ENCODE results near the gene SLC35E4. TPM values are rescaled to one million over a fixed set of nuclear protein-coding genes. Genes with fewer than 3 reads are reported as not detected.
"Not testable (repeated sequence)": the region's sequence is repeated elsewhere in the genome, so short reads cannot be mapped to it uniquely, and the experiment has no call there.

The SLC35E4 gene
- total RNA-seq, 1 donor from 2014 or later, result 6.5 TPM

GRCh38 chr22:30610299-30610698, 25.3 kb upstream of the SLC35E4 start:
- no peak for DNase-seq (ENCODE audit: low spot score in 2 of 2)
- no peak for FAIRE-seq

- DNase-seq (ENCODE audit: low spot score in 2 of 2) (no peak), FAIRE-seq (no peak)
Observed at GRCh38 chr22:30611197-30611596, 24.4 kb upstream of the SLC35E4 start.

- DNase-seq (ENCODE audit: low spot score in 2 of 2), result no peak
- no peak for FAIRE-seq
Observed at GRCh38 chr22:30612789-30613188, 22.8 kb upstream of the SLC35E4 start.

- DNase-seq (ENCODE audit: low spot score in 2 of 2) (no peak), FAIRE-seq (no peak)
Observed at GRCh38 chr22:30614268-30614667, 21.3 kb upstream of the SLC35E4 start.

GRCh38 chr22:30614879-30615278, 20.7 kb upstream of the SLC35E4 start:
- DNase-seq (ENCODE audit: low spot score in 2 of 2), result no peak
- no peak for FAIRE-seq

GRCh38 chr22:30615543-30615954, 20.0 kb upstream of the SLC35E4 start:
- FAIRE-seq (no peak), DNase-seq (ENCODE audit: low spot score in 2 of 2) (no peak)

- DNase-seq (ENCODE audit: low spot score in 2 of 2), result no peak
- no peak for FAIRE-seq
Observed at GRCh38 chr22:30617819-30618218, 17.8 kb upstream of the SLC35E4 start.

- FAIRE-seq; DNase-seq (ENCODE audit: low spot score in 2 of 2): not testable (repeated sequence)
Observed at GRCh38 chr22:30619909-30620308, 15.7 kb upstream of the SLC35E4 start.

GRCh38 chr22:30626413-30626812, 9.2 kb upstream of the SLC35E4 start:
- DNase-seq (ENCODE audit: low spot score in 2 of 2) (no peak), FAIRE-seq (no peak)

GRCh38 chr22:30627471-30627870, 8.1 kb upstream of the SLC35E4 start:
- DNase-seq (ENCODE audit: low spot score in 2 of 2) (no peak), FAIRE-seq (no peak)

GRCh38 chr22:30628491-30628890, 7.1 kb upstream of the SLC35E4 start:
- DNase-seq (ENCODE audit: low spot score in 2 of 2) (no peak), FAIRE-seq (no peak)

GRCh38 chr22:30631469-30631868, 4.1 kb upstream of the SLC35E4 start:
- not testable (repeated sequence) for FAIRE-seq; DNase-seq (ENCODE audit: low spot score in 2 of 2)

GRCh38 chr22:30634471-30635233, 929 bp upstream of the SLC35E4 start:
- FAIRE-seq, result no peak

GRCh38 chr22:30636226-30637077, 871 bp downstream of the SLC35E4 start:
- FAIRE-seq (no peak), DNase-seq (ENCODE audit: low spot score in 2 of 2) (peak in 1 of 2 donors; percentile 55)

More at GRCh38 chr22:30634471-30635233, 929 bp upstream of the SLC35E4 start:
- DNase-seq (ENCODE audit: low spot score in 2 of 2), result peak; percentile 91

- FAIRE-seq (no peak), DNase-seq (ENCODE audit: low spot score in 2 of 2) (no peak)
Observed at GRCh38 chr22:30637701-30638114, 2.1 kb downstream of the SLC35E4 start.

- no peak for DNase-seq (ENCODE audit: low spot score in 2 of 2)
- no peak for FAIRE-seq
Observed at GRCh38 chr22:30640361-30640760, 4.8 kb downstream of the SLC35E4 start.

- FAIRE-seq, result no peak
- DNase-seq (ENCODE audit: low spot score in 2 of 2), result no peak
Observed at GRCh38 chr22:30640839-30641430, 5.4 kb downstream of the SLC35E4 start.

GRCh38 chr22:30643055-30643875, 7.7 kb downstream of the SLC35E4 start:
- FAIRE-seq (no peak), DNase-seq (ENCODE audit: low spot score in 2 of 2) (no peak)

GRCh38 chr22:30646518-30647160, 11.1 kb downstream of the SLC35E4 start:
- DNase-seq (ENCODE audit: low spot score in 2 of 2) (no peak), FAIRE-seq (no peak)

GRCh38 chr22:30647536-30647935, 12.0 kb downstream of the SLC35E4 start:
- FAIRE-seq, result no peak
- no peak for DNase-seq (ENCODE audit: low spot score in 2 of 2)

All from frontal cortex (tissue), 4 donors.